CD14-positive monocyte (primary cell): Measurements from ENCODE around the gene CTNNA2. TPM values are rescaled to one million over a fixed set of nuclear protein-coding genes. Genes with fewer than 3 reads are reported as not detected.

Experiments
- DNase-seq, 3 donors: peaks; one replicate each; pipeline ENCODE4 v3.0.0-alpha.2; 2011 to 2022
- H2AFZ ChIP-seq: 2 replicates; pipeline ENCODE4 v1.6.0; 2012; ENCODE audit warnings: mild to moderate bottlenecking, low read depth, low read length, inconsistent platforms; ENCODE audit not compliant: insufficient read depth, poor library complexity, severe bottlenecking
- H3K27ac ChIP-seq, 2 donors: 1 replicate in 1 of 2; 2 replicates in 1 of 2; pipeline ENCODE4 v1.5.1; 2012 to 2013; ENCODE audit warnings: low read length in 2 of 2, control low read depth in 1 of 2, inconsistent platforms in 1 of 2, low read depth in 1 of 2, mild to moderate bottlenecking in 1 of 2
- H3K27me3 ChIP-seq, 2 donors: one replicate each; pipeline versions ENCODE4 v1.6.0 to v1.6.1; 2011 to 2013; ENCODE audit warnings: low read length in 2 of 2; ENCODE audit not compliant: control insufficient read depth in 2 of 2, insufficient read depth in 2 of 2
- H3K36me3 ChIP-seq, 2 donors: replicated peaks in 1 of 2; 1 replicate in 1 of 2; 2 replicates in 1 of 2; pipeline versions ENCODE4 v1.5.1 to v1.6.1; 2012 to 2013; ENCODE audit warnings: low read length in 2 of 2, control low read depth in 1 of 2, inconsistent platforms in 1 of 2, mild to moderate bottlenecking in 1 of 2; ENCODE audit not compliant: insufficient read depth in 2 of 2, control insufficient read depth in 1 of 2
- H3K4me1 ChIP-seq, 2 donors: 1 replicate in 1 of 2; 2 replicates in 1 of 2; pipeline versions ENCODE4 v1.5.1 to v1.6.1; 2012 to 2013; ENCODE audit warnings: low read length in 2 of 2, control low read depth in 1 of 2, inconsistent platforms in 1 of 2, mild to moderate bottlenecking in 1 of 2, moderate library complexity in 1 of 2; ENCODE audit not compliant: insufficient read depth in 2 of 2, control insufficient read depth in 1 of 2
- H3K4me2 ChIP-seq: replicated peaks from 2 replicates; pipeline ENCODE3; 2012; ENCODE audit warnings: low read length, moderate library complexity, mild to moderate bottlenecking; ENCODE audit not compliant: poor library complexity, severe bottlenecking; ENCODE audit errors: extremely low read depth
- H3K4me3 ChIP-seq, 3 experiments: fragments of 200-600 bp in 1 of 3; sonication (generic) in 1 of 3; replicated peaks in 1 of 3; 1 replicate in 2 of 3; 2 replicates in 1 of 3; pipeline ENCODE4 v1.5.1; 2011 to 2013; ENCODE audit warnings: low read length in 3 of 3, mild to moderate bottlenecking in 3 of 3, control low read depth in 2 of 3, low read depth in 2 of 3, inconsistent platforms in 1 of 3, moderate library complexity in 1 of 3
- H3K79me2 ChIP-seq: 2 replicates; pipeline ENCODE4 v1.6.0; 2012; ENCODE audit warnings: mild to moderate bottlenecking, control low read depth, inconsistent platforms, low read length, moderate library complexity; ENCODE audit not compliant: insufficient read depth
- H3K9ac ChIP-seq: 2 replicates; pipeline ENCODE4 v1.6.0; 2017; ENCODE audit warnings: low read length, mild to moderate bottlenecking; ENCODE audit not compliant: insufficient read depth, poor library complexity, severe bottlenecking
- H3K9me3 ChIP-seq, 2 donors: replicated peaks in 1 of 2; 1 replicate in 1 of 2; 2 replicates in 1 of 2; pipeline versions ENCODE4 v1.5.1 to v1.6.1; 2012 to 2013; ENCODE audit warnings: low read length in 2 of 2, control low read depth in 1 of 2; ENCODE audit not compliant: control insufficient read depth in 1 of 2, insufficient read depth in 1 of 2
- H4K20me1 ChIP-seq: 2 replicates; pipeline ENCODE4 v1.6.0; 2012; ENCODE audit warnings: mild to moderate bottlenecking, low read length, control low read depth, moderate library complexity; ENCODE audit not compliant: insufficient read depth
- H3K27ac Mint-ChIP-seq, 7 donors: one replicate each; pipeline ENCODE4 v1.8.0; 2020; ENCODE audit warnings: mild to moderate bottlenecking in 7 of 7, mixed read lengths in 7 of 7, moderate library complexity in 6 of 7, inconsistent platforms in 2 of 7
- H3K27me3 Mint-ChIP-seq, 3 donors: one replicate each; pipeline ENCODE4 v1.8.0; 2021 to 2022; ENCODE audit warnings: low read depth in 3 of 3, mild to moderate bottlenecking in 3 of 3, mixed read lengths in 3 of 3, moderate library complexity in 3 of 3, inconsistent platforms in 1 of 3
- H3K36me3 Mint-ChIP-seq, 2 donors: one replicate each; pipeline ENCODE4 v1.8.0; 2020; ENCODE audit warnings: mixed read lengths in 2 of 2, inconsistent platforms in 1 of 2, mild to moderate bottlenecking in 1 of 2
- H3K4me1 Mint-ChIP-seq: one replicate; pipeline ENCODE4 v1.8.0; 2020; ENCODE audit warnings: mild to moderate bottlenecking, mixed read lengths
- H3K4me3 Mint-ChIP-seq, 2 donors: one replicate each; pipeline ENCODE4 v1.8.0; 2020; ENCODE audit warnings: mild to moderate bottlenecking in 2 of 2, mixed read lengths in 2 of 2, moderate library complexity in 1 of 2
- H3K9me3 Mint-ChIP-seq, 7 donors: one replicate each; pipeline ENCODE4 v1.8.0; 2020 to 2022; ENCODE audit warnings: mixed read lengths in 7 of 7, mild to moderate bottlenecking in 6 of 7, moderate library complexity in 6 of 7, inconsistent platforms in 2 of 7
- CTCF ChIP-seq: fragments of 200-600 bp; IDR thresholded peaks from one replicate; pipeline ENCODE4 v1.8.0; 2022; ENCODE audit warnings: antibody characterized with exemption, mild to moderate bottlenecking
- WGBS: methylation state at CpG from one replicate; pipeline ENCODE4 v1.1.5; 2013; ENCODE audit warnings: missing lambda C conversion rate; ENCODE audit not compliant: insufficient coverage; 5-methylcytosine and 5-hydroxymethylcytosine counted together
- intact Hi-C, 2 donors: fragments of 100-400 bp; cut with micrococcal nuclease; formaldehyde crosslinking; loops; one replicate each; pipeline versions ENCODE4 v1.15.0 to v1.15.1; 2023
- polyA plus RNA-seq, 3 donors: library from polyadenylated mRNA; depleted of rRNA in 1 of 3; unstranded in 2 of 3; stranded (reverse) in 1 of 3; fragments of 300-500 nt in 2 of 3; fragments of >200 nt in 1 of 3; fragmentation: Illumina TruSeq in 2 of 3; gene quantifications; 1 replicate in 2 of 3; 2 replicates in 1 of 3; pipeline ENCODE4 v1.2.3, GENCODE V29; 2012 to 2021

CTNNA2 gene
- polyA plus RNA-seq, 3 donors: not detected

- Mint-ChIP-seq H3K4me3 (no peak overlapping the region), H3K9me3 (no peaks in the 10 kb centered on the region), H3K4me1 (no peaks in the 10 kb centered on the region), H3K27me3 (peaks cover 0 to 1% (median 0%) of the 10 kb centered on the region in 3 donors), H3K36me3 (no peaks in the 10 kb centered on the region), H3K27ac (no peak overlapping the region)
- Histone ChIP-seq H3K9me3 (no peaks in the 10 kb centered on the region), H3K4me2 (no peak overlapping the region), H3K36me3 (no peaks in the 10 kb centered on the region), H3K4me3 (no peak overlapping the region), H3K4me1 (no peaks in the 10 kb centered on the region), H3K27me3 (no peaks in the 10 kb centered on the region), H3K9ac (no peak overlapping the region), H2AFZ (no peak overlapping the region), H3K79me2 (no peaks in the 10 kb centered on the region), H4K20me1 (no peaks in the 10 kb centered on the region), H3K27ac (no peak overlapping the region)
- DNase-seq: no peak
- no CpG with 5 or more reads among the region's 1 CpG for WGBS
- intact Hi-C loops: no loop called here
- no peak for TF ChIP-seq CTCF
Observed at GRCh38 chr2:80057956-80058355, 545.1 kb downstream of the CTNNA2 start.

- Histone ChIP-seq H3K4me1 (no peaks in the 10 kb centered on the region), H2AFZ (no peak overlapping the region), H3K27me3 (no peaks in the 10 kb centered on the region), H3K4me2 (no peak overlapping the region), H4K20me1 (no peaks in the 10 kb centered on the region), H3K9me3 (no peaks in the 10 kb centered on the region), H3K79me2 (no peaks in the 10 kb centered on the region), H3K4me3 (no peak overlapping the region), H3K27ac (no peak overlapping the region), H3K36me3 (no peaks in the 10 kb centered on the region), H3K9ac (no peak overlapping the region)
- 100% methylated on average over 2 of the region's 4 CpGs for WGBS
- TF ChIP-seq CTCF: no peak
- Mint-ChIP-seq H3K9me3 (no peaks in the 10 kb centered on the region), H3K27me3 (peaks cover 0 to 1% (median 0%) of the 10 kb centered on the region in 3 donors), H3K27ac (no peak overlapping the region), H3K4me1 (no peaks in the 10 kb centered on the region), H3K4me3 (no peak overlapping the region), H3K36me3 (no peaks in the 10 kb centered on the region)
- intact Hi-C loops: no loop called here
- no peak for DNase-seq
Observed at GRCh38 chr2:80058562-80058961, 545.7 kb downstream of the CTNNA2 start.
